GM19238 (cell line): ENCODE results near the gene WIPF2.
"Not testable (repeated sequence)": the region's sequence is repeated elsewhere in the genome, so short reads cannot be mapped to it uniquely, and the experiment has no call there.

Experiments used
- DNase-seq: peaks from one replicate; pipeline ENCODE4 v3.0.0; 2011; ENCODE audit warnings: low spot score; ENCODE audit not compliant: insufficient read length

WIPF2 gene

DNA sequence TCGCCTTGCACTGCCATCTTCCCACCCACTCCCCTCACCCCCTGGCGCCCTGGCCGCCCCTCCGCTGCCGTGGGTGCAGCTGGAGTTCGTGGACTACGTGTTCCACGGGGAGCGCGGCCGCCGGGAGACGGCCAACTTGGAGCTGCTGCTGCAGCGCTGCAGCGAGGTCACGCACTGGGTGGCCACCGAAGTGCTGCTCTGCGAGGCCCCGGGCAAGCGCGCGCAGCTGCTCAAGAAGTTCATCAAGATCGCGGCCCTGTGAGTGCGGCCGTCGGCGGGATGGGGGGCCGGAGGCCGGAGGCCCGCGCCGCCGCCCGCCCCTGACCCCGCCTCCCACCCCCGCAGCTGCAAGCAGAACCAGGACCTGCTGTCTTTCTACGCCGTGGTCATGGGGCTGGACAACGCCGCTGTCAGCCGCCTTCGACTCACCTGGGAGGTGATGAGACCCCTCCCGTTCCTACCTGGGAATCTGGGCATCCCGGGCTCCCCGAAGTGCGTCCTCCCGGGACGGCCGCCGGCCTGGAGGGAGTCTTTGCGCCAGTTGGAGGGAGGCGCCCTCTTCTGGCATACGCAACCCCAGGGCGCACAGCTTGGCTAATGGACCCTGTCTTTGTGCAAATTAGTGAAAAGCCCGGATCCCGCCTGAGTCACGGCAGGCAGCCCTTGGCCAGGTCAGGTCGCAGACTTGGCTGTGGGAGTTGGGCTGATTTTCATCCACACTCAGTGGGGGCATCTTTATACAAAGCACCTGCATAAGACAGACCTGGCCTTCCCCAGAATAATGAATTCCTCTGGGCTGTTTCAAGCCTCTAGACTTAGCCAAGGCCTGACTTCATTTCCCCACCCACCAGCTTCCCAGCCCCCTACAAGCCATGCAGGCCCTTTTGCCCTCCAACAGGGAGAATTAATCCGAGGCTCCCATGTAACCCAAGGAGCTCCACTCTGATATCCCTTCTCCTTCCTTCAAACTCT is 27.6 kb upstream of the WIPF2 start:
- DNase-seq, result peak; percentile 79

DNA sequence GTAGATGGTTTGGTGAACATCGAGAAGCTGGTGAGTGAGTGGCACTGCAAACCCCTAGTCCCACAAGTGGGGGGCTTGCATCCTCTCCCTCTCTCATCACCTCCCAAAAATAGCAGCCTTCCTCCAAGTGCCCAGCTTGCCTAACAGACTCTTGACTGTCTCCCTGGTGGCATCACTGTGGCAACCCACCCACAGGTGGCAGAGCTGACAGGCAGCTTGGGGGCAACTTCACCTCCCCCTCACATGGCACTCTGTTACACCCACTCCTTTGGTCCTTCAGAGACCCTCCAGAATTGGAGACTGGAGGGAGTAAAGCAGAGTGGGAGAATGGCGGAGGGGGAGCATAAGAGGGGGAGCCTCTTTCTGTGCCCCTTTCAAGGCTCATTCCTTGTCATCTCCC is 26.1 kb upstream of the WIPF2 start:
- DNase-seq, result no peak

DNA sequence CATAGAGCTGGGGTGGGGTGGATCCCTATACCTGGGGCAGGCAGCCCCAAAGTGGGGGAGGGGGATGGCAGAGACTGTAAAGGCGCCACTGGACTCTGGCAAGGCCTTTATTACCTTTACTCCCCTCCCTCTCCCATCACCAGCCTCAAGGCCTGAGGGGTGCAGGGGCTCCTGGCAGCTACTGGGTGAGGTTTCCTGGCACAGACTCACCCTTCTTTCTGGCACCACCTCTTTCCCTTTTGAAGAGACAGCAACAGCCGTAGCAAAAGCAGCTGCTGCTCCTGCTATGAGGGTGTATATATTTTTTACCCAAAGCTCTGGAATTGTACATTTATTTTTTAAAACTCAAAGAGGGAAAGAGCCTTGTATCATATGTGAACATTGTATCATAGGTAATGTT is 24.3 kb upstream of the WIPF2 start:
- no peak for DNase-seq

DNA sequence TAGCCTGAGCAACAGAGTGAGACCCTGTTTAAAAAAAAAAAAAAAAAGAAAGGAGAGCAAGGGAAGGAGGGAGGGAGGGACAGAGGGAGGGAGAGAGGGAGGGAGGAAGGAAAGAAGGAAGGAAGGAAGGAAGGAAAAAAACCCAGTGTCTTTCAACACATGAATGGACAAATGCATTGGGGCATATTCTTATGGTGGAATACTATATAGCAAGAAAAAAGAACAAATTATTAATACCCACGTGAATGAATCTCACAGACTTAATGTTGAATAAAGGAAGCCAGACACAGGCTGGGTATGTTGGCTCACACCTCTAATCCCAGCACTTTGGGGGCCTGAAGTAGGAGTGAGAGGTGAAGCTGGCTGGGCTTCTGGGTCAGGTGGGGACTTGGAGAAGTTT is 21.6 kb upstream of the WIPF2 start:
- DNase-seq, result no peak

DNA sequence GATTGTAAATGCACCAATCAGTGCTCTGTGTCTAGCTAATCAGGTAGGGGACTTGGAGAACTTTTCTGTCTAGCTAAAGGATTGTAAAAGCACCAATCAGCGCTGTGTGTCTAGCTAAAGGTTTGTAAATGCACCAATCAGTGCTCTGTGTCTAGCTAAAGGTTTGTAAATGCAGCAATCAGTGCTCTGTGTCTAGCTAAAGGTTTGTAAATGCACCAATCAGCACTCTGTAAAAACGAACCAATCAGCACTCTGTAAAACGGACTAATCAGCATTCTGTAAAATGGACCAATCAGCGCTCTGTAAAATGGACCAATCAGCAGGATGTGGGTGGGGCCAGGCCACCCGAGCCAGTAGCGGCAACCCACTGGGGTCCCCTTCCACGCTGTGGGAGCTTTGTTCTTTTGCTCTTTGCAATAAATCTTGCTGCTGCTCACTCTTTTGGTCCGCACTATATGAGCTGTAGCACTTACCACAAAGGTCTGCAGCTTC is 21.1 kb upstream of the WIPF2 start:
- DNase-seq, result not testable (repeated sequence)

DNA sequence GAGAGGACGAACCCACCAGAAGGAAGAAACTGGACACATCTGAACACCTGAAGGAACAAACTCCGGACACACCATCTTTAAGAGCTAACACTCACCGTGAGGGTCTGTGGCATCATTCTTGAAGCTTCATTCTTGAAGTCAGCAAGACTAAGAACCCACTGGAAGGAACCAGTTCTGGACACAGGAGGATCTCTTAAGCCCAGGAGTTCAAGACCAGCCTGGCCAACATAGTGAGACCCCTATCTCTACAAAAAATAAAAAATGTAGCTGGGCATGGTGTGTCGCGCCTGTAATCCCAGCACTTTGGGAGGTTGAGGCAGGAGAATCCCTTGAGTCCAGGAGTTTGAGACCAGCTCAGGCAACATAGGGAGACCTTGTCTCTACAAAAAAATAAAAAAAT is 20.5 kb upstream of the WIPF2 start:
- no peak for DNase-seq

DNA sequence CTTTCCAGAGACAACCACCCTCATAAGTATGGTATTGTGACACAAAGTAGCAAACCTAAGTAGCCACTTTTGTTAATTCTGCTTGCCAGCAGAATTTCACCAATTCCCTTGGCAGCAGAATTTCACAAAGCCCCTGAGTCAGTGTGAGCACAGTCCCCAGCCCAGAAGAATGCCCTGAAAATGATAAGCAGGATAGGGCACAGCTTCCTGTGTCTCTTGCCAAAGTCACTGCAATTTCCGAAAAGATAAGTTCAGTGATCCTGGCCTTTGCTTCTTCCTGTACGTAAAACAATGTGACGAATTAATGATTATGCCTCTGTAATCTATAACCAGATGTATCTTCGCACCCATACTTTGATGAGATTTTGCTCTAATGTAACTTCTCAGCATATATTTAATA is 16.0 kb upstream of the WIPF2 start:
- no peak for DNase-seq

DNA sequence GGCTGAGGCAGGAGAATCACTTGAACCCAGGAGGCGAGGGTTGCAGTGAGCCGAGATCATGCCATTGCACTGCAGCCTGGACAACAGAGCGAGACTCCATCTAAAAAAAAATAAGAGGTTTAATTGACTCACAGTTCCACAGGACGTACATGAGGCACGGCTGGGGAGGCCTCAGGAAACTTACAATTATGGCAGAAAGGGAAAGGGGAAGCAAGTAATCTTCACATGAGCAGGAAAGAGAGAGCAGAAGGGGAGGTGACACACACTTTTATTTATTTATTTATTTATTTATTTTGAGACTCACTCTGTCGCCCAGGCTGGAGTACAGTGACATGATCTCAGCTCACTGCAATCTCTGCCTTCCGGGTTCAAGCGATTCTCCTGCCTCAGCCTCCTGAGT is 12.9 kb upstream of the WIPF2 start:
- not testable (repeated sequence) for DNase-seq

DNA sequence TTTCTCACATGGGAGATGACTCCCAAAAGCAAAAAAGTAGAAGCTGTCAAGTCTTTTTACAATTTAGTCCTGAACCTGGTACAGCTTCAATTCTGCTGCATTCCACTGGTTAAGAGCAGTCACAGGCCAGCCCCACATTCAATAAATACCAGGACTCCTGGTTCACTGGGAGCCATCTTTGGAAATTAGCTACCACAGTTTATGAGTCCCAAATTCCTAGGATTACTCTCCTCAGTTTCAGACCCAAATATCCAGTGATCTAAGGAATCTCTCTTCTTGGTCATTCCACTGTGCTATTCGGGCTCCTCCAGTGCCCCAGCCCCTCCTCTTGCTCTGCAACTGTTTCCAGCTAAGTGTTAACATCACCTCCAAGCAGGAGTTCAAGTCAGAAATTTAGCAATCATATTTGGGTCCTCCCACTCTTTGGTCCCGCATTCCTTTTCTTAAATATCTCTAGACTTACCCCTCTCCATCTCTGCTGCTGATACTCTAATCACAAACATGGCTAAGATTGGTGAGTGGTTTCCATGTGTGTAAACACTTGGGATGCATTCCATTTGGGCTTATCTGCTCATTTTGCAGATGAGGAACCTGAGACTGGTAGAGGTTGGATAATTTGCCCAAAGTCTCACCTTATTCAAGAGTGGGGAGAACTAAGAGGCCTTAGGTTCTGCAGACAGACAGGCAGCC is 9.6 kb upstream of the WIPF2 start:
- no peak for DNase-seq

DNA sequence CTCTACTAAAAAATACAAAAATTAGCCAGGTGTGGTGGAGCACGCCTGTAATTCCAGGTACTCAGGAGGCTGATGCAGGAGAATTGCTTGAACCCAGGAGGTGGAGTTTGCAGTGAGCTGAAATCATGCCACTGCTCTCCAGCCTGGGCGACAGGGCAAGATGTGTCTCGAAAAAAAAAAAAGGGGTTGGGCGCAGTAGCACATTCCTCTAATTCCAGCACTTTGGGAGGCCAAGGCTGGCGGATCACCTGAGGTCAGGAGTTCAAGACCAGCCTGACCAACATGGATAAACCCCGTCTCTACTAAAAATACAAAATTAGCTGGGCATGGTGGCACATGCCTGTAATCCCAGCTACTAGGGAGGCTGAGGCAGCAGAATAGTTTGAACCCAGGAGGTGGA is 5.2 kb upstream of the WIPF2 start:
- DNase-seq, result not testable (repeated sequence)

DNA sequence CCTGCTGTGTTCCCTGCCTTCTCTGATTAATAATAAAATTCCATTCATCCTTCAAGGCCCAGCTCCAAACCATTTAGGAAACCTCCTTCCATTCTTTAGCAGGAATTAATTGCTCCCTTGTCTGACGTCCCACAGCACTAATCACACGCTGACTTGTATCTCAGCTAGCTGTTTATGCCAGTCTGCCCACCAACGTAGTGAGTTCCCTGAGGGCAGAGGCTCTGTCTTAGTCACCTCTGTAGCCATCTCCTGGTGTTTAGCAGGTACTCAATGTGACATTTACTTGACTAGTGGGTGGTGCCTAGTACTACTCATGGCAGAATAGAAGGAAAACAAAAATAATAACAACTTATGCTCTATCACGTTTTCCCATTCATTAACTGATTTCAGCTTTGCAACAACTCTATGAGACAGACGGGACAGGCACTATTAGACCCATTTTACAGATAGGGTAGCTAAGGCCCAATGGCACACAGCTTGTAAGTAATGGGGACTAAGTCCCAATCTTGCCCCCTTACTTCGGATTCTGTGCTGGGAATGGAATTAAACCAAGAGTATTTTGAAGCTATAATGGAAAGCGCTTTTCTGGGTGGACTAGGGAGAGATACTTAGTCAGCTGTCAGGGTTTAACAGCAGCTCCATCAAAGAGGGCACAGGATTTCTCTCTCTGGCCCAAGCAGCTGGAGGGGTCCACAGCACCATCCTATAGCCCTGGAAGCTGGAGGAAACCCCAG is 931 bp upstream of the WIPF2 start:
- no peak for DNase-seq

DNA sequence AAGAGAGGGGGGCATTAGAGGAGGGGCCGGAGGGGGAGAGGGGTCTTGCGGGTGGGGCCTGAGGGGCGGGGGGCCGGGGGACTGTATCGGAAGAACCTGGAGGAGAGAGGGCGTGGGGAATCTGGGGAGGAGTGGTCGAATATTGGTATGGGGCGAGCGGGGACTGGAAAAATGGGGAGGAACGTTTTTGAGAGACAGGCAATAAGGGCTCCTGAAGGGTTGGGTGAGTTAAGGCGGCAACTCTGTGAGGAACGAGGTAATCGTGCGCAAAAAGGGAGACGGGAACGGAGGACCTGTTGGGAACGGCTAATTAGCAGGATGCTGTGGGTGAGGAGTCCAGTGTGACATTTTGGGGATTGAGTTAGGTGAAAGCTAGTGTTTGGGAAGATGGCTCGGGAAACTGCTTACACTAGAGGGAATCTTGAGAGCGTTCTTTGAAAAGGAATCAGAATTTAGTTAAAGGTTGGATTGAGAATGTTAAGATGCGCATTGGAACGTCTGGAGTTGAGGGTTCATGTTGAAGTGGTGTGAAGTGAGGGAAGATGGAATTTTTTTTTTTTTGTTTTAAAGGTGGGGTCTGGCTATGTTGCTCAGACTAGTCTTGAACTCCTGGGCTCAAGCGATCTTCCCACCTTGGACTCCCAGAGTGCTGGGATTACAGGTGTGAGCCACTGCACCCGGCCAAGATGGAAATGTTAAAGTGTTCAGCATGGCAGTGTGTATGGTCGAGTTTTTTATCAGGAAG is 662 bp downstream of the WIPF2 start:
- no peak for DNase-seq

DNA sequence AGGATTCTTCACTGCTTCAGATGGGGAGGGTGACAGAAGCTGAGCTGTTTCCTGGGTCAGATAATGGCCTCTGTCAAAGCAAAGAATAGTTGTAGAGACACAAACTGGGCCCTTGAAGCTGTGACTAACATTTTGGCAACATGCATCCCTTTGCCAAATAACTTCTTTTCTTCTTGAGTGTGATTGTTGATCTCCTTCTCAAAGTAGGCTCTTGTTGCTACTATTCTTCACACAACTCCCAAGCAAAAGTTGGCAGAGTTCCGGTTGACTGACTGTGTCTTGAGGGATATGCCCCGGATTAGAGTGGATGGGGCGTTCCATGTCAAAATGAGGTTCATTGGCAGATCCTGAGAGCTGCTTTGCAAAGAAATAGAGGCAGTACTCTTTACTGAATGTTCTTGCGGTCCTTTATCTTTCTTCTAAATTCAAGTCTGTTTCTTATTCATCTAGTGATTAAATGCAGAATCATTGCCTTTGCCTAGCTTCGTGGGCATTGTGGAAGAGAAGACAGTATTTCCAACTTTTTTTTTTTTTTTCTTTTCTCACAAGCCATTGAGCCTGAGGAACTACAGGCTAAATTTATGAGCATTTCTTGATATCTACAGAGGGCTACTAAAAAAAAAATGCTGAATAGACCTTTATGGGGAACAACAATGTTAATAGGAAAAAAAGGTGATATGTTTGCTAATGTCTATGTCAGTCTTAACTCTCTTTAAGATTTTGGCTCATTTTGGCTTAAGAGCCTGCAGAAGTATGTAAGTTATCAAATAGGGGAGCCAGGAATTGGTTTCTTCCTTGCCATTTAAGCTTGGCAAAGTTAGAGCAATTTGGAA is 5.8 kb downstream of the WIPF2 start:
- no peak for DNase-seq

DNA sequence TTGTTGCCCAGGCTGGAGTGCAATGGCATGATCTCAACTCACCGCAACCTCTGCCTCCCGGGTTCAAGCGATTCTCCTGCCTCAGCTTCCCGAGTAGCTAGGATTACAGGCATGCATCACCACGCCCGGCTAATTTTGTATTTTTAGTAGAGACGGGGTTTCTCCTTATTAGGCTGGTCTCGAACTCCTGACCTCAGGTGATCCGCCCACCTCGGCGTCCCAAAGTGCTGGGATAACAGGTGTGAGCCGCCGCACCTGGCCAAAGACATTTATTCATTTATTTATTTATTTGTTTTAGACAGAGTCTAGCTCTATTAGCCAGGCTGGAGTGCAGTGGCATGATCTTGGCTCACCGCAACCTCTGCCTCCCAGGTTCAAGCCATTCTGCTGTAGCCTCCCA is 10.0 kb downstream of the WIPF2 start:
- not testable (repeated sequence) for DNase-seq

DNA sequence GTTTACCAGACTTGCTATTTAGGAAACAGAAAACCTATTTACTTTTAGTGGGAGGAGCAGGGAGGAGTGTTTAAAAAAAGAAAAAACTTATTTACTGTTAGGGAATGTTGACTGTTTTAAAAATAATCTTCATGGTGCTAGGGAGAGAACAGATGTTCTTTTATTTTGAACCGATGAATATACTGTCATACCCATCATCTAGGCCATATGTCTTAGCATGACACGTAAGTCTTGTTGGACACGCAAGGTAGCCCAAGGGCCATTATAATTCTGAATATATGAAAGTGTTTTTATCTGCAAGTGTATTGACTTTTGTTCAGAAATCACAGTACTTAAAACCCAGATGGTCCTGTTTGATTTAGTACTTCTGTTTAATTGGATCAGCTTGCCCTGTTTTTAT is 11.6 kb downstream of the WIPF2 start:
- DNase-seq, result no peak

DNA sequence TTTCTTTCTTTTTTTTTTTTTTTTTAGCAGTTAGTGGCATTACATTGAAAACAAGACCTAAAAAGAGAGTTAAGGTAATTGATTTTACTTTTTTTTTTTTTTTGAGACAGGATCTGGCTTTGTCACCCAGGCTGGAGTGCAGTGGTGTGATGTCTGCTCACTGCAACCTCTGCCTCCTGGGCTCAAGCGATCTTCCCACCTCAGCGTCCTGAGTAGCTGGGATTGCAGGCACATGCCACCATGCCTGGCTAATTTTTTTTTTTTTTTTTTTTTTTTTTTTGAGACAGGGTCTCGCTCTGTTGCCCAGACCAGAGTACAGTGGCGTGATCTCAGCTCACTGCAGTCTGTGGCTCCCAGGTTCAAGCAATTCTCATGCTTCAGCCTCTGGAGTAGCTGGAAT is 12.8 kb downstream of the WIPF2 start:
- DNase-seq, result not testable (repeated sequence)

DNA sequence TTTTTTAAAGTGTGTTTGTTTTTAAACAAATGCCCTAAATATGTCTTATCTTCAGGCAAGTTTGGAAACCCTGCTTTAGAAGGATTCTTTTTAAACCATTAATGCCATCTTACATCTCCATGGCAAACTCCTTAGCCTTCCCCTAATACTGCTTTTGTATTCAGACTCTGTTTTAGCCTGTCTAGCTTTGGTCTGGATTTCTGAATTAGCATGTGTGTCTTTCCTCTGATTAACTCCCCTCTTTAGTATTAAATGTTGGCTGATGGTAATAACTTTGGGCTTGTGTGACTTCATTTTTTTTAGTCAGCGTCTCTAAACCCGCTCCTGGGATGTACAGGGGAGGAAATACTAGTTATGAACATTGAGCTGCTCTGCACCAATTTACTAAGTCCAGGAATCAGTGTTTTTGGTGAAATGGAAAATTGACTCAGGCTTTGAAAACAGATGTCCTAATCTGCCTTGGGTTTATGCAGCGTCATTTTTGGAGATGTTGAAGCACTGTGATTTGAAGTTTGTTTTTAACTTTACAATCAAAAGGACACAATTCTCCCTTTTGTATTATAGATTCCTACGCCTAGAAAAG is 22.2 kb downstream of the WIPF2 start:
- no peak for DNase-seq

DNA sequence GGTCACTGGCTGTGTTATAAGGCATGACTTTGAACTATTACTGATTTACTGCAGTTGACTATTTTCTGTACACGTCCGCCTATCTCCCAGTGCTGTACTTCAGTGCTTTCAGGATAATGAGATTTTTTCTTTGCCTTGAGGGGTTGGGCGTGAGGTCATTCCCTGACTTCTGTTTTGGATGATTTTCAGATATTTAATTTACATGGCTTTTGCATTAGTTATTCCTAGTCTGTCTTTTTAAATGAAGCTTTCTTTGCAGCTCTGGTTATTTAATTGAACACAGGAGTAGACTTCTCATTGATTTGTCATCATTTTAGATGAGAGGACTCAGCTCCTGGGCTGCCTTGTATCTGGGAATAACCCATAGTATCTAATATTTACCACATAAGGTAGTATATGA is 23.7 kb downstream of the WIPF2 start:
- DNase-seq, result no peak

DNA sequence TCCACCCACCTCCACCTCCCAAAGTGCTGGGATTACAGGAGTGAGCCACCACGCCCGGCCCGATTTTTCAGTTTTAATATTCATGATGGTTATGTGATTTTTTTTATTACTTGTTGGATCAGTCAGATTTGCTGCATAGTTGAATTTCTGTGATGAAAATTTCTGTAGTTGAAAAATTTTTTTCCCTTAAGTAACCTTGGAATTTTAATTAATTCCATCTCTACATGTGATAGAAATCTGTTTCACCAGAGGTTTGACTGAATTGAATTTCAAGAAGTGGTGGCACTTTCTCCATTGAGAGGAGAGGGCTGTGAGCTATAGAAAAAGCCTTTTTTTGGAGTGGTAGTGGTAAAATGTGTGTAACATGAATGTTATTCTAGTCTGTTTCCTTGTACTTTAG is 24.7 kb downstream of the WIPF2 start:
- no peak for DNase-seq

DNA sequence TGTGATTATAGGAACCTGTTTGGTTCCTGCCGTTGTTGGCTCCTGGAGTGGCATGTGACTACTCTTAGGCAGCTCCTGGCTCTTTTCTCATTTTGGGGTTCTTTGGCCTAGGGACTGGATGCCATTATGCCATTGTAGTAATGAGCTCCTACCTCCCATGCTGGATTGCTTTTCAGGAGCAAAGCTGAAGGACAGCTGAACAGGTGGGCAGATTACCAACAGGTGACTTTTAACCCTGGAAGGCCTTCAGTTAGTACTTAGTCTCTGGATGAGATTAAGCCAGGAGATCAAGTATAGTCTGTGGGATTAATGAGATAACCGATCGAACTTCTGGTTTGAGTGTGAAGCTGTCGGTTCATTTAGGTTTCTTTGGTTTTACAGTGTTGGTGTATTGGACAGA is 25.2 kb downstream of the WIPF2 start:
- DNase-seq, result no peak
